ENCODE measurements around the gene MSRB2.
"Not testable (repeated sequence)": the region's sequence is repeated elsewhere in the genome, so short reads cannot be mapped to it uniquely, and the experiment has no call there.

Gene MSRB2

DNA sequence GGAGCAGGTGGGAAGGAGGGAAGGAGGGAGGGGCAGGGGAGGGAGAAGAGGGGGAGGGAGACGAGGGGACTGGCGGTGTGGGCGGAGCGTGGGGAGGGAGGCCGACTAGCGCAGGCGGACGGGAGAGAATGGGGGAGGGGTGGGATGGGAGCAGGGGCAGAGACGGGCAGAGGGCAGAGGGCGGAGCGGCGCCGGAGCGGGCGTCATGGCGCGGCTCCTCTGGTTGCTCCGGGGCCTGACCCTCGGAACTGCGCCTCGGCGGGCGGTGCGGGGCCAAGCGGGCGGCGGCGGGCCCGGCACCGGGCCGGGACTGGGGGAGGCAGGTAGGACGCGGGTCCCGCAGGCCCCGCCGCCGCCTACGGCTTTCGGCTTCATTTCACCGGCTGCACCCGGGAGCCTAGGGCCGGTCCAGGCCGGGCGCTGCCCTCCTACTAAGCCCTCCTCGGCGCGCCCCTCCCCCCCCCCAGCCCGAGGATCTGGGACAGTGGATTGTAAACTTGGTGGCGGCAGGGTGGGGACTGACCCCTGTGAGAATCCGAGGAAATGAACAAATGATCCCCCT lies at the start of gene MSRB2:
Gene MSRB2 (plus strand): TSS at position 176 of the 562 bp plus-strand sequence. CDS start 30 bp downstream, at position 206.
- peak; percentile 67 for DNase-seq

DNA sequence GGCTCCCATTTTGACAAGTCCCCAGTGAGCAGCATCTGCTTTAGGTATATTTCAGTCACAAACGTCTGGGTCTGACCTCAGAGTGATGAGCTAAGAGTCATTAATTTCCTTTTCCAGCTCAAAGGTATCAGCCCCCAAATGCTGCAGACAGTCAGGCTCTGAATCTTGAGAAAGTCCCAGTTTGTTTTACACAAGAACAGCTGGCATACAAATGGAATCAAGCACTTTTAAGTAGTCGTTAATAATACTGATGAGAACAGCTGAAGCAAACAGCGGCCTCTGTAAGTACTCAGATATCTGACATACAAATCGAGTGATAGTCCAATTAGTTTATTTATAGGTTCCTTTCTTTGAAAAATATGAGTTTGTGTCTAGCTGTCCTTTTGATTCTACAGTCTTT lies 49.4 kb upstream of the MSRB2 start:
- DNase-seq = no peak

DNA sequence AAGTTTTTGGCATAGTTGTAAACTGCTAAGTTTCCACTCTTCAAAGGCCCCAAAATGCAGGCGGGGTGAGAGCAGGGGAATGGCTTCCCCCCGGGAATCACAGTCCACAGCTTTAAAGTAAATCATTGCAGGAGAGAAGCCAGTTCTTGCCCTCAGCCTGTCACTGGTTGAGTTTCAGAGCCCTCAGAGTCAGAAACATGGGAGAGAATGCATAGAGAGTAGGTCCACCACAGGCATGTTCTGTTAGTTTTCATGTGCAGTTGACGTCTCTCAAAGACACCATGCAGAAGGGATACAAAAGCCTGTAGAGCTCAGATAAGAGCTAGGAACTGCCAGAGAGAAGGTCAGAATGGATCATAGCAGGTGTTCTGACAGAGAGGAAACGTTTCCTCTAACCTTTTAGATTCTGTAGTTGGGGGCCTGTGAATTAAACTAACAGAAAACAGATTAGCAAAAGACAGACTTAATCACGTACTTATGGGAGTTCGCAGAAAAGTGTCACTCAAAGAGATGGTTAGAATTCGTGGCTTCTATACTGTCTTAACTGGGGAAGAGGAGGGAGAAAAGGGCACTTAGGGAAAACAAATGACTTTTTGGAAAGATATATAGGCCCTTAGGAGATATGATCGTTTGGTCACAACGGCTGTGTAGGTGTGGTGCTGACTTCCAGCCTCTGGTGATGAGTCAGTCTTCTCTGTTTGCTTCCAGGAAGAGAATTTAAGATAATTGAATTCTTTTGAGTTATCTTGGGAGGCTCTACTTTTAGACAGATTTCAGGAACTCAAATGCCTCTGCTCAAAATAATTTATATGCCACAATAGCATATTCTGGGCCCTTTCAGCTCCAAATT lies 48.0 kb upstream of the MSRB2 start:
- no peak for DNase-seq

DNA sequence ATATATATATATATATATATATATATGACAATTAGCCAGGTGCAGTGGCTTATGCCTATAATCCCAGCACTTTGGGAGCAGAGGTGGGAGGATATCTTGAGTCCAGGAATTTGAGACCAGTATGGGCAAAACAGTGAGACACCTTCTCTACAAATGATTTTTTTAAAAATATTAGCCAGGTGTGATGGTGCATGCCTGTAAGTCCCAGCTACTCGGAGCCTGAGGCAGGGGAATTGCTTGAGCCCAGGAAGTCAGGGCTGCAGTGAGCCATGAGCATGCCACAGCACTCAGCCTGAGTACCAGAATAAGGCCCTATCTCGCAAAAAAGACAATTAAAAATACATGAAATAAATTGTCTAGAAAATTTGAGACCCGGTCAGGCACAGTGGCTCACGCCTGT lies 47.2 kb upstream of the MSRB2 start:
- no peak for DNase-seq

DNA sequence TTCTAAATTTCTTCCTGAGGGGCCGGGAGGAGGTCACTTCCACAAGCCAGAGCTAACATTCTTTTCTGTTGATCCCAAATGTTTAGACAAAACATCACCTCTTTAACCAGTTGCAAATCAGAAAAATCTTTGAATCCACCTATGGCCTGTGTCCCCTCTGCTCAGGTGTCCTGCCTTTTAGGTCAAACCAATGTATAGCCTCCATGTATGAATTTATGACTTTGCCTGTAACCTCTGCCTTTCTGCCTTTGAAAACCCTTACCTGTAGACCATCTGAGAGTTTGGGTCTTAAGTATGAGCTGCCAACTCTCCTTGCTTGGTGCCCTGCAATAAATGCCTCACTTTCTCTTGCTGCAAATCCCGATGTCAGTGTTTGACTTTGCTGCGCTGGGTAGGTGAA lies 44.1 kb upstream of the MSRB2 start:
- no peak for DNase-seq

DNA sequence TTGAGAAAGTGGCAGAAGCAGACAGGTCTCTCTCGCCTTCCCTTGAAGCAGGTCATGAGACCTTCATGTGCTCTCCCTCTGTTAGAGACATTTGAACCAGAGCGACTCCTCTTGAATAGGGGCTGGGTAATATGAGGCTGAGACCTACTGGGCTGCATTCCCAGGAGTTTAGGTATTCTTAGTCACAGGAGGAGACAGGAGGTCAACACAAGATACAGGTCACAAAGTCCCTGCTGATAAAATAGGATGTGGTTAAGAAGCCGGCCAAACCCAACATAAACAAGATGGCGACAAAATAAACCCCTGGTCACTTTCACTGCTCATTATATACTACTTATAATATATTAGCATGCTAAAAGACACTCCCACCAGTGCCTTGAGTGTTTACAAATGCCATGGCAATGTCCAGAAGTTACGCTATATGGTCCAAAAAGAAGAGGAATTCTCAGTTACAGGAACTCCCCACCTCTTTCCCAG lies 43.5 kb upstream of the MSRB2 start:
- no peak for DNase-seq

DNA sequence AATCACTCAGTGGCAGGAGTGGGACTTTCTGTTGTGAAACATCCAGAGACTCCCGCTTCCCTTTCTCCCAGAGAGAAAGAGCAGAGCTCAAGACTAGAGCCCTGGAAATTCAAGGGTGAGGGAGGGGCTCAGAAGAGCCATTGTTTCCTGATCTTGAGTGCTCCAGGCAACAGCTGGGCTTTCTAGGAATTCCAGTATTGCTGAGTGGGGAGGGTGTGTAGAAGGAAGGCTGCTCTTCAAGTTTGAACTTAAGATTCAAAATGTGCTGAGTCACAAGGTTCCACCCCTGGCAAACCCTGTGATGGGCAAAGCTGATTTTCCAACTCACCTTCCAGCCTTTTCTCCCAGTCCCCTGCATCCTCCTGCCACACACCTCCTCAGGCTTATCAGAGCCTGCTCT lies 42.3 kb upstream of the MSRB2 start:
- DNase-seq = no peak

DNA sequence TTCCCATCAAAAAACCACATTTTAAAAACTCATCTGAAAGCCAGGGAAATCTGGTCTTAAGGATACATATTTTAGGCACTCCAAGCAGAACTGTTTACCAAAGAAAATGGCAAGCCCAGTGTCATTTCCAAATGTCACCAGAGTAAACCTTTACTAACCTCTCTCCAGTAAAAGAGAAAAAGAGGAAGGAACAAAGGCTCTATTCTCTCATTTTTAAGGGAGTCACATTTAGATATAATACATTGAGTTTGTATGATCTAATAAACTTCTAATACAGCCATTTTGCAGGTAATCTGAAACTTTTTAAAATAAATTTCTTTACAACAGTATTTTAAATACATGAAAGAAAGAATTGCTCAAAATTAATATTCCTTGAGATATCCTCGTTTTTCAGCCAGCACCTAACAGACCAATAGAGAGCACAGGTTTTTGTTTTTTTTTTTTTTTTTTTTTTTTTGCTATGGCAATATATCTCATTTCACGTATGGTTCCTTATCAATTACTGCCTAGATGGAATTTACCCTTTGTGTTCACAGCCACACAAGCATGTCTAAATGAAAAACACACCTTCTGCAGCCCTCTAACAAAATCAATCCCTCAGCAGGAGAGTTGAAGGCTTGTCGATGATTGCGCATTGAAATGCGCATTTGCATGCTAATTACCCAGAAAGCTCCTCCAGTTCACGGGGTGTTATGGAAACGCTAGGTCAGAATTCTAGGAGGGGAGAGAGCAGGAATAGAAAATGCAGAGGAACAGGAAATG lies 39.8 kb upstream of the MSRB2 start:
- no peak for DNase-seq

DNA sequence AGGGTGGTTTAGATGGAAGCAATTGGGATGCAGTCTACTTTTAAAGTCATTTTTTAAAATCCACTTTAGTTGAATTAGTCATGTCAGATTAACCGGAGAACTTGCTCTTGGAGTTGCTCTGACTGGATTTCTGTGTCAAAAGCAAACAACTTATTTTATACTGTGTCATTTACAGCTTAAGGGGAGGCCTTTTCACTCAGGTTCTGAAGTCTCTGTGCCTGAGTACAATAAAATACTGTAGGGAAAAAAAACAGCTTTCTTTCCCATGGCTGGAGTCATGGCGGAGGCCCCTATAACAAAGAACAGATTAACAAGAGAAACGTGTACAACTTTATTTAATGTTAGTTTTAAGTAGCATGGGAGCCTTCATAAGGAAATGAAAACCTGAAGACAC lies 39.2 kb upstream of the MSRB2 start:
- DNase-seq = no peak

DNA sequence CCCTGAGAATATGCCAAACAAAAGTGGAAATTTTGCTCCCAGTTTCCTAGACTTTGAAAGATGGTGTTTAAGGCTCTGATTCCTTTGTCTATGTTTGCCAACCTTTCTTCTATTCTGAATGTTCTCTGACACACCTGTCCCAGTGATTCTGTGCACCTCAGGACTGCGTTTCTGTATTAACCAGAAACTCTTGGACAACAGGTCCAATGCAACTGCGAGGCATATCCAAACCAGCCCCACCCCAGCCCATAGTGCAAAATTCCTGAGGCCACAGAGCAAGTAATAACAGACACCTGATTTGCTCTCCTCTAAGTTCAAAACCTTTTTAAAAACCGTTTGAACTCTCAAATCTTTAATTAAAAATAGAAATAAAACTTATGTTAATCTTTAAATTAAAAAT lies 37.0 kb upstream of the MSRB2 start:
- DNase-seq = no peak

DNA sequence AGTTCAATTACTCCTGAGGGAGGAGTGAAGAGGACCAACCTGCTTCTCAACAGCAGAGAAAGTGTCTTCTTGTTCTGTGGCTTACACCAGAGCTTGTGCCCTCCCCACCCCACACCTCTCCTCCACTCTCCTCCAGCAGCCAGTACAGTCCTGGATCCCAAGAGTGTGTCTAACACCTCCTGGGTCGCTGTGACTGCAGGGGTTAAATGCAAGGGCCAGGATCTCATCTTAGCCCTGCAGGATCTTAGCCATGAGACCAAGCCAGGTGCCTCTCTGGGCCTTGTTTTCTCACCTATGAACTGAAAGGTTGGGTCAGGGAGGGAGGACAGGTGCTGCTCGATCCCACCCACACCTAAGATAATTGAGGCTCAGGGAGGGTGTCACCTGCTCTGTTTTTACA lies 34.5 kb upstream of the MSRB2 start:
- no peak for DNase-seq

DNA sequence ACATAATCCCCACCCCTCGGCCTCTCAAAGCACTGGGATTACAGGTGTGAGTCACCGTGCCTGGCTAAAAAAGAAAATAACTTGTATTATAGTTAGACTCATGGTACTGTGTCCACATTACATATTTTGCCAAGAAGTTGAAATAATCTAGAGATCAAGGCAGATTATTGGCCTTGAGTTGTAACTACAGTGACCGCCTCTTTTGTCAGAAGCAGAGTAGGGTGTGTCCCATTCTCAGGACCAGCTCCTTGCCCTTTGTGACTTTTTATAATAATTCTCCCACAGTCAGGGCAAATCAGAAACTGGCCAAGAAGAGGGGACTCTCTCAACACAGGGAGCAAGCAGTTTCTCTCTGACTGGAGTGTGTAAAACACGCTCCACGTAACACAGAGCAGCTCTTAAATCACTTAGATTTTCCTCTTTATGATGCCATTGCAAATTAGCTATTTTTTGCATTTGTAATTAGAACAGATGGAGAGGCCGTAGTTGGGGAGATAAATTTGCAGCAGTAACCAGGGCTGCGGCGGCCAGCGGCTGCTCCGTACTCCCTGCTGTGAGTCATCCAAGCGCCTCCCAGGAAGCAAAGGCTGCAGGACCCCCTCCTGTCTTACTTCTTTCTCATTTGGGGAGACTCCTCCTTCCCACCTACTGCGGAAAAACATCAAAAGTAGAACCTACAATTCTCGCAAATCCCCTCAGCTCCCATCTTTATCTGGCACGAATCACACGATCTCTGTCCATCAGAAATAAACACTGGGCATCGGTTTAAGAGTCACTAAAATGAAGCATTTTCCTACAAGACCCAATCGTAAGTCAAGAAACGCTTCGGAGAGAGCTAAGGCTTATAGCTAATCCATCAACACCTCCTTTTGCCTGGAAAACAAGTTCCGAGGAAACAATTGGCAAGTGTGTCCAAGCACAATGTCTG lies 32.1 kb upstream of the MSRB2 start:
- DNase-seq = no peak

DNA sequence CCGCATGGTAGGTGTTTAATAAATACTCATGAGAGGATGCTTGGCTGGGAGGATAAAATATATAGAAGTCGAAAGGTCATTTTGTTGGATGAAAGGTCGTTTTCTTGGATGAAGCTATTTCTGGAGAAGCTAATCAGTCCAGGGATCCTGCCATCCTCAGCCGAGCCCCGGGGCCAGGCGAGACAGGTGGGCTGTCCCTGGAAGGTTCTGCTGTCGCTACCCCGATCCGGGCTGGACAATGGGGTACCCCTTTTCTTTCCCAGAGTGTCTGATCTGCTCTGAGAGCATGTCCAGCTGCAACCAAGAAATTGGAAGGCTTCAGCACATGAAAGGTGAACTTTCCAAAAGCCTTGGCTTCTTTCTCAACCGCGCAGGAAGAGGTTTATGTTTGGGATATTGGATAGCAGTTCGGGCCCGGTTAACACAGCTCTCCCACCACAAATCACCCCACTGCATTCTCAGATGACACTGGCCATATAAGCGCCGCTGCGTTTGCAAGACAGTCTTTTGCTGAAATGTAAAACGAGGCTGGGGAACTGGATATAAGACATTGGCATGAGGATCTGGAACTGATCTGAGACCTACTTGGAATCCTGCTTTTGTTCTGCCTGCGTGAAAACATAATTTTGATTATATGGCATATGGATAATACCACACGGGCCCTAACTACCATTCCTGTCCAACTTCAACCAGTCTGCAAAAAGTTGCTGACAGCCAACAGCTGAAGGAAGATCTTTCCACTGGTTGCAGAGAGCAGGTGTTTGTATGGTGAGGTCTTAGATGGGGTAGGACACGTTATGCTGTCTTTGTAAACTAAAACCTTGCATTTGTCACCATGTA lies 31.2 kb upstream of the MSRB2 start:
- DNase-seq = no peak

DNA sequence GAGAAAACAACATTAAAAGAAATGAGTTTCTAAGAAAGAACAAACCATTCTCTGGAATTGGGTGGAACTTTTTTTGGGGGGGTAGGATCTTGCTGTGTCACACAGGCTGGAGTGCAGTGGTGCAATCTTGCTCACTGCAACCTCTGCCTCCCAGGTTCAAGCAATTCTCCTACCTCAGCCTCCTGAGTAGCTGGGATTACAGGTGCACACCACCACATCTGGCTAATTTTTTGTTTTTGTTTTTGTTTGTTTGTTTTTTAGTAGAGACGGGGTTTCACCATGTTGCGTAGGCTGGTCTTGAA lies 30.6 kb upstream of the MSRB2 start:
- DNase-seq = not testable (repeated sequence)

DNA sequence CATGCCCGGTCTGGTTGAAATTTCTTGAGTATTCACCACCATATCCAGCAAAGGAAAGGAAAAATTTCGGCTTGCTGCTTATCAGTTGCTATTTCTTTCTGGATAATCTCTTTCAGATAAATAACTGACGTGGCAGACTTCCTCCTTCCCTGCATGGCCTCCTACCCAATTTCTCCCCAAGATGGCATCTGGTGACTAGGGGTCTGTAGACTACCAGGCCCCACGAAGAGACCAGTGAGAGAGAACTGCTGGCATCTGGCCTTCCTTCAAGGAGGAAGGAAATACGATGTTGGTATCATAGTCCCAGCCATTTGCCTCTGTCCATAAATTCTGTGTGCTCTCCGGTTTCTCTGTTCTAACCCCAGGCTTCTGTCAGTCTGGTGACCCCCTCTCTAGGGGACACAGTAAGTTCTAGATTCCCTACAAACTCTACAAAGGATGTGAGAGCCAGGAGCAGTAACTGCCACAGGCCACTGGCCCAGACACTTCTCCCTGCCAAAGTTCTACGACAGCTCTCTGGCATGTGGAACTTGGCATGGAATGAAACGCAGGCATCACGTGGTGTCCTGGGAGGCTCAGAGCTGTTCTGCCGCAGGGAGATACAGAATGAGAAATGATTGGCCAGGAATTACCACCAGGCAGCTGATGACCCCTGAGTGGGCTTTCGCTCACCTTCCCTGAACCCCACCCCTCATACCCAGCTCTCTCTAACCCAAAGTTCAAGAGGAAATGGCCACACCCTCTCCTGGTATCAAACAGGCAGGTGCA lies 30.0 kb upstream of the MSRB2 start:
- no peak for DNase-seq

DNA sequence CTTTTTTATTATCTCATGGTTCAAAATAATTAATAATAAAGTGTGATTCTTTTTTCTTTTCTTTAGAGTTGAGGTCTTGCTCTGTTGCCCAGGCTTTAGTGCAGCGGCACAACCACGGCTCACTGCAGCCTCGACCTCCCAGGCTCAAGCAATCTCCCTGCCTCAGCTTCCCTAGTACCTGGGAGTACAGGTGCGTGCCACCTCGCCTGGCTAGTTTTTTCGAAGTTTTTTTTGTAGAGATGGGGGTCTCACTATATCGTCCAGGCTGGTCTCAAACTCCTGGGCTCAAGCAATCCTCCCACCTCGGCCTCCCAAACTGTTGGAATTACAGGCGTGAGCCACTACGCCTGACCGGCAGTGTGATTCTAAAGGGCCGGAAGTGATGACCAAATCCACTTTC lies 28.0 kb upstream of the MSRB2 start:
- DNase-seq = no peak

DNA sequence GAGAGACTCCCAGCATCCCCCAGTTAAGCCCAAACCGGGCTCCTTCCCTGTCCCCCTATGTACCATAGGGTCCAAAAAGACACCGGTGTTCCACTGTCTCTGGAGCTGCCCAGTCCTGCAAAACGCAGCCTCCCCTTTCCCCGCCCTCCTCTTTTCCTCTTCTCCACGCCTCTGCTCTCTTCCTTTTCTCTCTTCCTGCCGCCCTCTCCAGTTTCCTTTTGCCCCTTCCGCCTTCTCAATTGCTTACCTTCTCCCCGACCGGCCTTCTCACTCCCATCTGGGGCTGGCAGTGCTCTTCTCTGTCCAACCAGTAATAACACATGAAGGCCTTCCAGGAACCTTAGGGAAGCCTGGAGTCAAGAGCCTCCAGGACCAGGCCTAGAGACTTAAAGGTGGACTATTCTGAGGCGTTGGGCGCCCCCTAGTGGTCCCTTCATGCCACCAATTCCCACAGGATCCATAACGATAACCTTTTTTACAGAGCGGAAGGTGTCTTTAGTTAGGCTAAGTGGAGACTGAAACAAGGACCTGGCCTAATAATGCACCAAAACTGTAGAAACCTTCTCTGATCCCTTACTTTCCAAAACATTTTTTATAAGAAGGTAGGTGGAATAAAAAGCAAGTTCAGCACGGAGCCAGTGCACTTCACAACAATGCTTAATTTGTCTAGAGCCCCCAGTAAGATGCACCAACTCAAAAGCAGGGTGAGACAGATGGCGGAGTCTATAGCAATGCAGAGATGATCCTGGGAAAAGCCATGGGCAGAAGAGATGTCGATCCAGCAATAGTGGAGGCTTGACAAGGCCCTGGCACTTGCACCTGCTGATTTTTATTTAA lies 27.2 kb upstream of the MSRB2 start:
- peak; percentile 74 for DNase-seq

DNA sequence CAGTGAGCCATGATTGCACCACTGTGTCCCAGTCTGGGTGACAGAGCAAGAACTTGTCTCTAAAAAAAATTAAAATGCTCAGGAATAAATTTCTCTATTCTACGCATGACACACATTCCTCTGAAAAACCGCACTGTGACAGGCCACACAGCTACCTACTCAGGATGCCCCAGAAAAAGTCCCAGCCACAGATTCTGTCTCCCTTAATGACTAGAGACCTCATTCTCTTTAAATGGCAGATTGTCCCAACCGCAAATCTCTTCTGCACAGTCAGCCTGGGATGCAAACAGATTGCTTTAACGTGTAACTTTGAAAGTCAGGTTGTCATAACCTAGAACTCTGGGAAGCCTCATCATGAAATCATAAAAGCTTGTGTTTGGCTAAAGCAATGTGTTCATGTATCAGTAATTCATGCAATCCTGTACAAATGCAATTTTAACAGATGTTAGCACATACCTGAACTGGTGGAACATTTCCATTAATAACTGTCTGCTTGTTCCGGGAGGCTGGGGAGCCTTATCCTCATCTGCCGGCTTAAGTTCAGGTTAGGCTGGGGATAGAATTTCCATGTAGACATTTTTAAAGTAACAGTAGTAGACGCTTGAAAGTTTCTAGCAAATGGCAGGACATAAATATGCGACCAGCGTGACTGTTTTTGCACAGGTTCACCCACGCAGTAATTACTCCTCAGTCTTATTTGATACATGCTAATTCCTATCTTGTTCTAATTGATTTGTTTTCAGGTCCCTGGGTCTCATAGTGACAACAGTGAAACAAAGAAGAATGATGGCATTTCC lies 26.2 kb upstream of the MSRB2 start:
- DNase-seq = no peak

Data from activated CD4-positive, CD25-positive, alpha-beta regulatory T cell treated with anti-CD3 and anti-CD28 coated beads, Interleukin-2, amount 50 U/mL, for 72 hours (primary cell).